ENCODE results near the gene BHLHE23.

GRCh38 chr20:63009045-63009961 lies 2.5 kb upstream of the BHLHE23 start:
- TF ChIP-seq RAD21 (IDR thresholded peaks at IDR 0.05; ENCODE audit: low read depth), result peak; percentile 94
- TF ChIP-seq CEBPB (IDR thresholded peaks at IDR 0.05), result no peak
- TF ChIP-seq NFIC (IDR thresholded peaks at IDR 0.05), result no peak
- no peak for TF ChIP-seq REST (IDR thresholded peaks at IDR 0.05; ENCODE audit: low read depth)
- TF ChIP-seq TCF12 (IDR thresholded peaks at IDR 0.05; ENCODE audit: low read depth), result no peak
